Skeletal muscle tissue (tissue), 4 donors: ENCODE data around the gene ZSWIM1. TPM values are rescaled to one million over a fixed set of nuclear protein-coding genes. Genes with fewer than 3 reads are reported as not detected.
A peak's percentile ranks its signal among the peaks of the same experiment; 100 is the strongest.

Experiments used
- H3K27ac ChIP-seq: one replicate; pipeline ENCODE4 v1.7.0; 2013; ENCODE audit warnings: mild to moderate bottlenecking, low read depth, low read length, inconsistent platforms
- H3K27me3 ChIP-seq, 3 donors: one replicate each; pipeline ENCODE4 v1.7.0; 2013; ENCODE audit warnings: low read length in 3 of 3; ENCODE audit not compliant: control insufficient read depth in 3 of 3, insufficient read depth in 3 of 3
- H3K36me3 ChIP-seq, 3 donors: one replicate each; pipeline ENCODE4 v1.7.0; 2013; ENCODE audit warnings: low read length in 3 of 3; ENCODE audit not compliant: control insufficient read depth in 3 of 3, insufficient read depth in 3 of 3
- H3K4me1 ChIP-seq, 3 donors: one replicate each; pipeline ENCODE4 v1.7.0; 2013; ENCODE audit warnings: low read length in 3 of 3, mild to moderate bottlenecking in 3 of 3; ENCODE audit not compliant: control insufficient read depth in 3 of 3, insufficient read depth in 3 of 3
- H3K4me3 ChIP-seq, 3 donors: one replicate each; pipeline ENCODE4 v1.7.0; 2013; ENCODE audit warnings: low read length in 3 of 3
- H3K9ac ChIP-seq, 3 donors: one replicate each; pipeline ENCODE4 v1.7.0; 2013; ENCODE audit warnings: low read length in 3 of 3, mild to moderate bottlenecking in 3 of 3, moderate library complexity in 2 of 3, low read depth in 1 of 3
- H3K9me3 ChIP-seq, 3 donors: one replicate each; pipeline ENCODE4 v1.7.0; 2013; ENCODE audit warnings: low read length in 3 of 3; ENCODE audit not compliant: control insufficient read depth in 3 of 3
- total RNA-seq: library from RNA; depleted of rRNA; stranded (reverse); fragments of >200 nt; gene quantifications from one replicate; pipeline ENCODE4 v1.2.3, GENCODE V29; 2014
- donor health status: Osteomylitis.

The ZSWIM1 gene
- total RNA-seq, 1 donor from 2014 or later = 3.1 TPM

GRCh38 chr20:45851501-45851900 lies 29.5 kb upstream of the ZSWIM1 start:
- no peak overlapping the region for H3K4me3 ChIP-seq
- peaks cover 18 to 22% (median 19%) of the 10 kb centered on the region in 3 donors for H3K4me1 ChIP-seq
- H3K36me3 ChIP-seq = peaks cover 27 to 46% (median 31%) of the 10 kb centered on the region in 3 donors
- H3K27me3 ChIP-seq = no peaks in the 10 kb centered on the region
- no peaks in the 10 kb centered on the region for H3K9me3 ChIP-seq
- H3K27ac ChIP-seq = no peak overlapping the region
- H3K9ac ChIP-seq = no peak overlapping the region

GRCh38 chr20:45852326-45852725 lies 28.7 kb upstream of the ZSWIM1 start:
- Histone ChIP-seq H3K27ac (no peak overlapping the region), H3K27me3 (no peaks in the 10 kb centered on the region), H3K9ac (no peak overlapping the region), H3K4me1 (peaks cover 22 to 25% (median 23%) of the 10 kb centered on the region in 3 donors), H3K9me3 (no peaks in the 10 kb centered on the region), H3K36me3 (peaks cover 22 to 39% (median 26%) of the 10 kb centered on the region in 3 donors), H3K4me3 (no peak overlapping the region)

GRCh38 chr20:45853484-45853883 lies 27.5 kb upstream of the ZSWIM1 start:
- no peaks in the 10 kb centered on the region for H3K9me3 ChIP-seq
- peaks cover 28 to 35% (median 31%) of the 10 kb centered on the region in 3 donors for H3K4me1 ChIP-seq
- no peaks in the 10 kb centered on the region for H3K27me3 ChIP-seq
- no peak overlapping the region for H3K4me3 ChIP-seq
- peaks cover 18 to 34% (median 23%) of the 10 kb centered on the region in 3 donors for H3K36me3 ChIP-seq
- no peak overlapping the region for H3K27ac ChIP-seq
- no peak overlapping the region for H3K9ac ChIP-seq

- H3K4me1 ChIP-seq = peaks cover 27 to 36% (median 28%) of the 10 kb centered on the region in 3 donors
- peak within 1 kb of the TSS; percentile 89 for H3K27ac ChIP-seq
- peak within 1 kb of the TSS; percentile 83 to 96 (median 92) for H3K9ac ChIP-seq
- H3K36me3 ChIP-seq = peaks cover 6 to 17% (median 8%) of the 10 kb centered on the region in 3 donors
- no peaks in the 10 kb centered on the region for H3K27me3 ChIP-seq
- H3K9me3 ChIP-seq = no peaks in the 10 kb centered on the region
- peak within 1 kb of the TSS; percentile 94 to 95 (median 95) for H3K4me3 ChIP-seq
These were observed 23.7 kb upstream of the ZSWIM1 start, which contains the start of the genes ACOT8 and ZSWIM3 for GRCh38 chr20:45857114-45857881. ACOT8 (minus strand) TSS chr20:45857392; CDS start chr20:45857315, 77 bp downstream. ZSWIM3 (plus strand) TSS chr20:45857614; CDS start chr20:45857826, 212 bp downstream.

DNA sequence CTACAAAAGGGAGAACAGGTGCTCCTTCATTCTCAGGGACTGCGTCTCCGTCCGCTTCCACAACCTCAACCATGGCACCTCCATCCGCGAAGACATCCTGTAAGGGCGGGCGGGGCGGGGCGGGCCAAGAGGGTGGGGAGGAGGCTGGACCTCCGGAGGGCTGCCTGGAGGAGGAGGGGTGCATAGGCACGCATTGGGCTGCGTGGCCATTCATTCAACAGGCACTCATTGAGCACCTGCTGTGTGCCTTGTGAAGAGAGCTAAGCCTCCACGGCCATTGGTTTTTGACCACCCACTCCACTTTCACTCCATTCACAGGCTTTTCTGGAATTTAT lies 23.2 kb upstream of the ZSWIM1 start:
- H3K27me3 ChIP-seq = no peaks in the 10 kb centered on the region
- H3K27ac ChIP-seq = peak overlapping the region; percentile 89
- no peaks in the 10 kb centered on the region for H3K9me3 ChIP-seq
- peaks cover 4 to 17% (median 6%) of the 10 kb centered on the region in 3 donors for H3K36me3 ChIP-seq
- peaks cover 27 to 36% (median 28%) of the 10 kb centered on the region in 3 donors for H3K4me1 ChIP-seq
- H3K4me3 ChIP-seq = peak overlapping the region; percentile 94 to 95 (median 95)
- peak overlapping the region; percentile 83 to 92 (median 90) for H3K9ac ChIP-seq

DNA sequence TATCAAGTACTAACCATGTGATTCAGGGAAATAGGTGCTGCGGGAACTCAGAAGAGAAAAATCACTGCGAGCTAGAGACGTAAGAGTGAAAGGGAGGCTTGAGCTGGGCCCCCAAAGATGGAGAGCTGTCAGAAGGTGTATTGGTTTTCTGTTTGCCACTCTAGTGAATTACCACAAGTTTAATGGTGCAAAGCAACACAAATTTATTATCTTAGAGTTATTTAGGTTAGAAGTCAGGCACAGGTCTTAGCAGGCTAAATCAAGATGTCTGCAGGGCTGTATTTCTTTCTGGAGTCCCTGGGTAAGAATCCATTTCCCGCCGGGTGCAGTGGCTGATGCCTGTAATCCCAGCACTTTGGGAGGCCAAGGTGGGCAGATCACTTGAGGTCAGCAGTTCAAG lies 21.1 kb upstream of the ZSWIM1 start:
- Histone ChIP-seq H3K9ac (no peak overlapping the region), H3K27me3 (no peaks in the 10 kb centered on the region), H3K9me3 (no peaks in the 10 kb centered on the region), H3K36me3 (peaks cover under 1 to 2% (median under 1%) of the 10 kb centered on the region in 3 donors), H3K27ac (no peak overlapping the region), H3K4me1 (peaks cover 22 to 31% (median 24%) of the 10 kb centered on the region in 3 donors), H3K4me3 (no peak overlapping the region)

DNA sequence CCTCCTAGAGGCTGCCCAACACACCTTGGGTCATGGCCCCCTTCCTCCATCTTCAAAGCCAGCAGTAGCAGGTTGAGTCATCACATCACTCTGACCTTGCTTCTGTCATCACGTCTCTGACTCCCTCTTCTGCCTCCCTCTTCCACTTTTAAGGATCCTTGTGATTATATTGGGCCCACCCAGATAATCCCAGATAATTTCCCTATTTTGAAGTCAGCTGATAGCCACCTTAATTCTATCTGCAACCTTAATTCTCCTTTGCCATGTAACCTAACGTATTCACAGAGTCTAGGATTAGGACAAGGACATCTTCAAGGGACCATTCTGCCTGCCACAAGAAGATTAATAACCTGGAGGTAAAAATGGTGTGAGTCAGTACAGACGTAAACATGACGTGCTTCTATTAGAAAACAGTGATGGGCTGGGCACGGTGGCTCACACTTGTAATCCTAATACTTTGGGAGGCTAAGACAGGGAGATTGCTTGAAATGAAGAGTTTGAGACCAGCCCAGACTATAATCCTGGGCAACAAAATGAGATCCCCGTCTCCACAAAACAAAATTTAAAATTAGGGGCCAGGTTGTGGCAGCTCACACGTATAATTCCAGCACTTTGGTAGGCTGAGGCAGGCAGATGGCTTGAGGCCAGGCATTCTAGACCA lies 20.3 kb upstream of the ZSWIM1 start:
- Histone ChIP-seq H3K4me3 (no peak overlapping the region), H3K9me3 (no peaks in the 10 kb centered on the region), H3K27me3 (no peaks in the 10 kb centered on the region), H3K9ac (no peak overlapping the region), H3K36me3 (no peaks in the 10 kb centered on the region), H3K4me1 (peaks cover 17 to 26% (median 18%) of the 10 kb centered on the region in 3 donors), H3K27ac (no peak overlapping the region)

DNA sequence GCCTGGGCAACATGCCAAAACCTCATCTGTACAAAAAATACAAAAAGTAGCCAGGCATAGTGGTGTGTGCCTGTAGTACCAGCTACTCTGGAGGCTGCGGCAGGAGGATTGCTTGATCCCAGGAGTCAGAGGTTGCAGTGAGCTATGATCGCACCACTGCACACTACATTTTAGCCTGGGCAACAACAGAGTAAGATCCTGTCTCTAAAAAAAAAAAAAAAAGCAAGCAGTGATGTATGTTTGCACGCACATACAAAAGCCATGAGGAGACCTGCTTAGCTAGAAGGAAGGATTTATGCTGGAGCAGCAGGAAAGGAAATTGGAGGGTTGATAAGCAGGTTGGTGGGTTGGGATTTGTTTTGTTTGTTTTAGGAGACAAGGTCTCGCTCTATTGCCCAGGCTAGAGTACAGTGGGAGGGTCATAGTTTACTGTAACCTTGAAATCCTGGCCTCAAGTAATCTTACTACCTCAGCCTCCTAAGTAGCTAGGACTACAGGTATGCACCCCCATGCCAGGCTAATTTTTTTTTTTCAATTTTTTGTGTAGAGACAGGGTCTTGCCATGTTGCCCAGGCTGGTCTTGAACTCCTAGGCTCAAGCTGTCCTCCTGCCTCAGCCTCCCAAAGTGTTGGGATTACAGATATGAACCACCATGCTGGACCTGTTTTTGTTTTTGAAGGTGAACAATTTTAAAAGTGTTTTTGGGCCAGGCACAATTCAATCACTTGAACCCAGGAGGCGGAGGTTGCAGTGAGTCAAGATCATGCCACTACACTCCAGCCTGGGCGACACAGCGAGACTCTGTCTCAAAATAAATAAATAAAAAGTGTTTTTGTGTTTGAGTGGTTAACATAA lies 19.6 kb upstream of the ZSWIM1 start:
- Histone ChIP-seq H3K27me3 (no peaks in the 10 kb centered on the region), H3K9ac (no peak overlapping the region), H3K4me1 (peaks cover 9 to 18% (median 10%) of the 10 kb centered on the region in 3 donors), H3K36me3 (no peaks in the 10 kb centered on the region), H3K9me3 (no peaks in the 10 kb centered on the region), H3K27ac (no peak overlapping the region), H3K4me3 (no peak overlapping the region)

GRCh38 chr20:45863543-45864470 lies 17.2 kb upstream of the ZSWIM1 start:
- Histone ChIP-seq H3K36me3 (no peaks in the 10 kb centered on the region), H3K27me3 (no peaks in the 10 kb centered on the region), H3K4me3 (no peak overlapping the region), H3K9me3 (no peaks in the 10 kb centered on the region), H3K27ac (no peak overlapping the region), H3K9ac (no peak overlapping the region), H3K4me1 (no peaks in the 10 kb centered on the region)
